GM12874 (cell line): Measurements from ENCODE around the gene MYO16.

Experiments
- TF ChIP-seq, protein P1 (sequence below): IDR thresholded peaks from 2 replicates; pipeline ENCODE4 v1.5.1; 2011; ENCODE audit warnings: low read depth, mild to moderate bottlenecking, control low read depth, low read length, moderate library complexity; ENCODE audit not compliant: insufficient read depth

The MYO16 gene

GRCh38 chr13:108780706-108781105 lies 151.3 kb downstream of the MYO16 start:
- TF ChIP-seq, protein P1, sequence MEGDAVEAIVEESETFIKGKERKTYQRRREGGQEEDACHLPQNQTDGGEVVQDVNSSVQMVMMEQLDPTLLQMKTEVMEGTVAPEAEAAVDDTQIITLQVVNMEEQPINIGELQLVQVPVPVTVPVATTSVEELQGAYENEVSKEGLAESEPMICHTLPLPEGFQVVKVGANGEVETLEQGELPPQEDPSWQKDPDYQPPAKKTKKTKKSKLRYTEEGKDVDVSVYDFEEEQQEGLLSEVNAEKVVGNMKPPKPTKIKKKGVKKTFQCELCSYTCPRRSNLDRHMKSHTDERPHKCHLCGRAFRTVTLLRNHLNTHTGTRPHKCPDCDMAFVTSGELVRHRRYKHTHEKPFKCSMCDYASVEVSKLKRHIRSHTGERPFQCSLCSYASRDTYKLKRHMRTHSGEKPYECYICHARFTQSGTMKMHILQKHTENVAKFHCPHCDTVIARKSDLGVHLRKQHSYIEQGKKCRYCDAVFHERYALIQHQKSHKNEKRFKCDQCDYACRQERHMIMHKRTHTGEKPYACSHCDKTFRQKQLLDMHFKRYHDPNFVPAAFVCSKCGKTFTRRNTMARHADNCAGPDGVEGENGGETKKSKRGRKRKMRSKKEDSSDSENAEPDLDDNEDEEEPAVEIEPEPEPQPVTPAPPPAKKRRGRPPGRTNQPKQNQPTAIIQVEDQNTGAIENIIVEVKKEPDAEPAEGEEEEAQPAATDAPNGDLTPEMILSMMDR: no peak

DNA sequence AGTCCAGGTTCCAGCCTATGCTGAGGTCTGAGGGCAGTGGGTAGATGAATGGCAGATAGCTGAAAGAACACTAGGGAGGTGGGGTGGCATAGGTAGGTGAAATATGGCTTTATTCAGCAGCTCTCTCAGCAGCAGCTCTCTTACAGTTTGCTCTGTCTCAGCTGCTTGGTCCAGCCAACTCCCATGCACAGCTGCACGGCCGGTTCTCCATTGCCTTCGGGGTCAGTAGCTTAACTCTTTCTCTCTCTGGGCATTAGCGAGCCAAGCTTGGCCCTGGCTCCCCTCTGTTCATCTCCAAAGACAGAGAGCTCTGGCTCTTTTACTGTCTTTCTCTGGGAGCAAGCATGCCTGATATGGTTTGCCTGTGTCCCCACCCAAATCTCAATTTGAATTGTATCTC lies 151.9 kb downstream of the MYO16 start:
- TF ChIP-seq, protein P1: no peak

DNA sequence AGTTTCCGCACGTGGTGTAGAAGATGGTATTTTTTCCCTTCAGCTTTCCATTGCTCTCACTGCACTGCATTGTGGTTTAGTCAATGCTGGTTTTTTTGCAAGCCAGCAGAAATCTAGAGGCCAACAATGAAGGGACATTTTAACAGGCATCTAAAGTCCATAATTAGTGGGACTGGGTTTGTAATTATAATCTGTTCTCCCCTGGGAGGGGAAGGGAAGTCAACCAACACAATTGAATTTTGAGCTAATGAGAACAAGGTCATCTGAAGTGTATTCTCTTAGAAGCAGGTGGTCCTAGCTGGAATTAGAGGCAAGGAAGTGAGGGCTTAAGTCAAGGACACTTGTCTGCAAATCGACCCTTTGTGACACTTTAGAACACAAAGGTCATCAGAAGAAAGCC lies 156.4 kb downstream of the MYO16 start:
- TF ChIP-seq, protein P1: no peak

GRCh38 chr13:108786456-108787200 lies 157.2 kb downstream of the MYO16 start:
- TF ChIP-seq, protein P1: no peak

- TF ChIP-seq, protein P1: no peak
These were observed 158.4 kb downstream of the MYO16 start for GRCh38 chr13:108787700-108788414.

GRCh38 chr13:108789476-108789875 lies 160.1 kb downstream of the MYO16 start:
- TF ChIP-seq, protein P1: no peak

- TF ChIP-seq, protein P1: no peak
These were observed 166.4 kb downstream of the MYO16 start for GRCh38 chr13:108795841-108796240.
